Measurements from ENCODE around the gene GP5. TPM values are rescaled to one million over a fixed set of nuclear protein-coding genes. Genes with fewer than 3 reads are reported as not detected.
A peak's percentile ranks its signal among the peaks of the same experiment; 100 is the strongest.

Gene GP5
- polyA plus RNA-seq, 3 donors: 0.12 TPM; not detected in 2

DNA sequence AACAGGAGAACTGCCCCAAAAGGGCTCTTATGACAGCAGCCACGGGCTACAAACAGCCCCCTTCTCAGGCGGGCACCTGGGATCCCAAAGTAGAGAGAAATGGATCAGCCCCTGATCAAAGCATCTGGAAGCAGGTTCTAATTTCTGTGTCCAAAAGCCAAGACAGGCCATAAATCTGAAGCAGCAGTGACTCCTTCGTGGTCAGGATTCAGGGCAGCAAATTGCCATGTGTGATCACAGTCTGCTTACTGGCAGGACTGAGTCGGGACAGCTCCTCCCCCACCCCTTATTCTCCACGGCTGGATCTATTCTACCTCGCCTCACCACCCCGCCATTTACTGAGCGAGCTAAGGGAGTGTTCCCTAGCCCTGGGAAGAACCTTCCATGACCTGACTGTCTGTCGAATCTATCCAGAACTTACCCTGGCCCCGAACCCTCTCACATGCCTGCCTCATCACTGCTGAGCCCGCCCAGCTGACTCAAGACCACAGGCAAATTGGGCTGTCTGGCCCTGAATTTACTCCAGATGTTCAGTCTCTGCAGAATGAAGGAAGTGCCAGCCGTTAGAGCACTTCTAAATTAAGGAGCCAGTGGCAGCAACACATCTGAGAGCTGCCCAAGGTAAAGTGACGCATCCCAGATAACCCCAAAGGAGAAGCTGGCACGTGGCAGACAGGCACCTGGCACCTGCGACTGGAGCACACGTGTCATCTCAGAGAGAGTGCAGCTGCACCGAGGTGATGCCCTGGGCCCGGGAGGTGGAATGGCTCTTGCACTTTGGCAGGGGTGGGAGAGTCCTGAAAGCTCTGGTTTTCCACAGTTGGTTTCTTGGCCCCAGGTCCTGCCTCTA lies 30.8 kb downstream of the GP5 start:
- H4K20me1 ChIP-seq (ENCODE audit: insufficient read depth, low read length): no peaks in the 10 kb centered on the region
- no peak for DNase-seq
- no peak overlapping the region for H3K4me2 ChIP-seq (replicated peaks; ENCODE audit: extremely low read depth, low read length, poor library complexity, severe bottlenecking)
- peaks cover 0 to 4% (median 0%) of the 10 kb centered on the region in 7 donors for H3K9me3 Mint-ChIP-seq
- intact Hi-C loops (cut with micrococcal nuclease): no loop called here
- no peak overlapping the region for H3K4me3 ChIP-seq (replicated peaks in 1 of 3; ENCODE audit: low read depth in 2 of 3, low read length in 3 of 3)
- no peak overlapping the region for H3K27ac Mint-ChIP-seq
- H3K79me2 ChIP-seq (ENCODE audit: insufficient read depth, low read length): no peaks in the 10 kb centered on the region
- no peaks in the 10 kb centered on the region for H3K9me3 ChIP-seq (replicated peaks in 1 of 2; ENCODE audit: control insufficient read depth in 1 of 2, insufficient read depth in 1 of 2, low read length in 2 of 2)
- no peaks in the 10 kb centered on the region for H3K36me3 ChIP-seq (replicated peaks in 1 of 2; ENCODE audit: control insufficient read depth in 1 of 2, insufficient read depth in 2 of 2, low read length in 2 of 2)
- 71% methylated on average over 18 of the region's 18 CpGs for WGBS (ENCODE audit: insufficient coverage)
- no peaks in the 10 kb centered on the region for H3K4me1 Mint-ChIP-seq
- no peaks in the 10 kb centered on the region for H3K36me3 Mint-ChIP-seq
- H3K27ac ChIP-seq (ENCODE audit: low read depth in 1 of 2, low read length in 2 of 2): no peak overlapping the region
- peak overlapping the region in 1 of 2 donors; percentile 22 for H3K4me3 Mint-ChIP-seq
- H2AFZ ChIP-seq (ENCODE audit: insufficient read depth, low read depth, low read length, poor library complexity, severe bottlenecking): no peak overlapping the region
- H3K27me3 Mint-ChIP-seq (ENCODE audit: low read depth in 3 of 3): peaks cover 18 to 37% (median 25%) of the 10 kb centered on the region in 3 donors
- TF ChIP-seq, protein P1, sequence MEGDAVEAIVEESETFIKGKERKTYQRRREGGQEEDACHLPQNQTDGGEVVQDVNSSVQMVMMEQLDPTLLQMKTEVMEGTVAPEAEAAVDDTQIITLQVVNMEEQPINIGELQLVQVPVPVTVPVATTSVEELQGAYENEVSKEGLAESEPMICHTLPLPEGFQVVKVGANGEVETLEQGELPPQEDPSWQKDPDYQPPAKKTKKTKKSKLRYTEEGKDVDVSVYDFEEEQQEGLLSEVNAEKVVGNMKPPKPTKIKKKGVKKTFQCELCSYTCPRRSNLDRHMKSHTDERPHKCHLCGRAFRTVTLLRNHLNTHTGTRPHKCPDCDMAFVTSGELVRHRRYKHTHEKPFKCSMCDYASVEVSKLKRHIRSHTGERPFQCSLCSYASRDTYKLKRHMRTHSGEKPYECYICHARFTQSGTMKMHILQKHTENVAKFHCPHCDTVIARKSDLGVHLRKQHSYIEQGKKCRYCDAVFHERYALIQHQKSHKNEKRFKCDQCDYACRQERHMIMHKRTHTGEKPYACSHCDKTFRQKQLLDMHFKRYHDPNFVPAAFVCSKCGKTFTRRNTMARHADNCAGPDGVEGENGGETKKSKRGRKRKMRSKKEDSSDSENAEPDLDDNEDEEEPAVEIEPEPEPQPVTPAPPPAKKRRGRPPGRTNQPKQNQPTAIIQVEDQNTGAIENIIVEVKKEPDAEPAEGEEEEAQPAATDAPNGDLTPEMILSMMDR (IDR thresholded peaks at IDR 0.05): no peak
- no peak overlapping the region for H3K9ac ChIP-seq (ENCODE audit: insufficient read depth, low read length, poor library complexity, severe bottlenecking)
- H3K27me3 ChIP-seq (ENCODE audit: control insufficient read depth in 2 of 2, insufficient read depth in 2 of 2, low read length in 2 of 2): peaks cover 0 to 27% of the 10 kb centered on the region in 2 donors
- no peaks in the 10 kb centered on the region for H3K4me1 ChIP-seq (ENCODE audit: control insufficient read depth in 1 of 2, insufficient read depth in 2 of 2, low read length in 2 of 2)

DNA sequence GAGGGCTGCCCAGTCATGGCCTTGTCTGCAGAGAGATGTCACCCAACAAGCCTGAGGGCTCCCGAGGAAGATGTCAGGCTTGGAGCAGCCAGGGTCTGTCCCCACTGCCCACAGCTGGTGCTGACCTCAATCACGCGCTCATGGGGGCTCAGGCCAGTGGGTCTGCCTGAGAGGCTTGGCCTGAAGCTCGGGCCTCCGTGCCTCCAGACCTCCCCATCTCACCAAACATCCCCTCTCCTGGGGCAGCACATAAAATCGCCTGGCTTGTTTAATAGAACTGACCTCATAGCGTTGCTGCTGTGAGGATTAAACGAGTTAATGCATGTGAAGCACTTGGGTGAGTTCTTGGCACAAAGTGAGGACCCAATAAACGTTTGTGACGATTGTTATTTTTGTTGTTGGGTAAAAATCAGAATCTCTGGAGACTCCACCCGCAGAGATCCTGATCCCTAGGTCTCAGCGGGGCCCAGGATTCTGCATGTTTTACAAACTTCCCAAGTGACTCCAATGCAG lies 33.0 kb downstream of the GP5 start:
- intact Hi-C loops (cut with micrococcal nuclease): no loop called here
- Histone ChIP-seq H3K9ac (ENCODE audit: insufficient read depth, low read length, poor library complexity, severe bottlenecking) (no peak overlapping the region), H2AFZ (ENCODE audit: insufficient read depth, low read depth, low read length, poor library complexity, severe bottlenecking) (no peak overlapping the region), H3K36me3 (replicated peaks in 1 of 2; ENCODE audit: control insufficient read depth in 1 of 2, insufficient read depth in 2 of 2, low read length in 2 of 2) (no peaks in the 10 kb centered on the region), H3K27me3 (ENCODE audit: control insufficient read depth in 2 of 2, insufficient read depth in 2 of 2, low read length in 2 of 2) (peaks cover 0 to 27% of the 10 kb centered on the region in 2 donors), H3K4me1 (ENCODE audit: control insufficient read depth in 1 of 2, insufficient read depth in 2 of 2, low read length in 2 of 2) (no peaks in the 10 kb centered on the region), H3K9me3 (replicated peaks in 1 of 2; ENCODE audit: control insufficient read depth in 1 of 2, insufficient read depth in 1 of 2, low read length in 2 of 2) (no peaks in the 10 kb centered on the region), H3K4me2 (replicated peaks; ENCODE audit: extremely low read depth, low read length, poor library complexity, severe bottlenecking) (no peak overlapping the region), H3K79me2 (ENCODE audit: insufficient read depth, low read length) (no peaks in the 10 kb centered on the region), H4K20me1 (ENCODE audit: insufficient read depth, low read length) (no peaks in the 10 kb centered on the region), H3K4me3 (replicated peaks in 1 of 3; ENCODE audit: low read depth in 2 of 3, low read length in 3 of 3) (no peak overlapping the region), H3K27ac (ENCODE audit: low read depth in 1 of 2, low read length in 2 of 2) (no peak overlapping the region)
- Mint-ChIP-seq H3K4me3 (no peak overlapping the region), H3K36me3 (no peaks in the 10 kb centered on the region), H3K4me1 (no peaks in the 10 kb centered on the region), H3K9me3 (peaks cover 0 to 2% (median 0%) of the 10 kb centered on the region in 7 donors), H3K27me3 (ENCODE audit: low read depth in 3 of 3) (peaks cover 23 to 36% (median 25%) of the 10 kb centered on the region in 3 donors), H3K27ac (no peak overlapping the region)
- DNase-seq: no peak
- WGBS (ENCODE audit: insufficient coverage): 98% methylated on average over 8 of the region's 12 CpGs
- TF ChIP-seq, protein P1 (IDR thresholded peaks at IDR 0.05): no peak
